Neural cell (in vitro differentiated cells): ENCODE results near the gene OXT.

Experiments used
- CTCF ChIP-seq: fragments of 450-650 bp; IDR thresholded peaks from 2 replicates; pipeline ENCODE4 v1.5.1; 2014; ENCODE audit warnings: antibody characterized with exemption, mild to moderate bottlenecking, moderate library complexity; ENCODE audit not compliant: poor library complexity, severe bottlenecking
- EP300 ChIP-seq: fragments of 450-650 bp; conservative IDR thresholded peaks from 2 replicates; pipeline ENCODE4 v1.6.1; 2014; ENCODE audit warnings: antibody characterized with exemption, mild to moderate bottlenecking, moderate library complexity; ENCODE audit not compliant: poor library complexity, severe bottlenecking
- EZH2 ChIP-seq: fragments of 200-600, 300-800 bp; shearing (Covaris generic), sonication (generic); IDR thresholded peaks from 2 replicates; pipeline ENCODE4 v1.6.1; 2014; ENCODE audit warnings: antibody characterized with exemption, low read length, borderline replicate concordance, mild to moderate bottlenecking; ENCODE audit not compliant: insufficient read depth, poor library complexity, severe bottlenecking
- POLR2AphosphoS5 ChIP-seq: IDR thresholded peaks from 2 replicates; pipeline ENCODE4 v1.6.1; 2012
- RAD21 ChIP-seq: fragments of 450-650 bp; conservative IDR thresholded peaks from 2 replicates; pipeline ENCODE4 v1.6.1; 2014; ENCODE audit warnings: antibody characterized with exemption, mild to moderate bottlenecking, moderate library complexity
- REST ChIP-seq: IDR thresholded peaks from 2 replicates; pipeline ENCODE4 v1.6.1; 2012; ENCODE audit warnings: borderline replicate concordance
- SMC3 ChIP-seq: fragments of 450-650 bp; conservative IDR thresholded peaks from 2 replicates; pipeline ENCODE4 v1.6.1; 2014; ENCODE audit warnings: antibody characterized with exemption, mild to moderate bottlenecking, moderate library complexity; ENCODE audit not compliant: poor library complexity
- TAF1 ChIP-seq: IDR thresholded peaks from 2 replicates; pipeline ENCODE4 v1.6.1; 2012; ENCODE audit warnings: low read depth

GRCh38 chr20:3021777-3022176 is 49.6 kb upstream of the OXT start:
- TF ChIP-seq POLR2AphosphoS5 = no peak
- TF ChIP-seq CTCF = no peak
- TF ChIP-seq EZH2 = no peak
- no peak for TF ChIP-seq RAD21
- no peak for TF ChIP-seq TAF1
- TF ChIP-seq SMC3 = no peak
- TF ChIP-seq REST = no peak
- no peak for TF ChIP-seq EP300
